Measurements from ENCODE around the gene HMCN2.

DNA sequence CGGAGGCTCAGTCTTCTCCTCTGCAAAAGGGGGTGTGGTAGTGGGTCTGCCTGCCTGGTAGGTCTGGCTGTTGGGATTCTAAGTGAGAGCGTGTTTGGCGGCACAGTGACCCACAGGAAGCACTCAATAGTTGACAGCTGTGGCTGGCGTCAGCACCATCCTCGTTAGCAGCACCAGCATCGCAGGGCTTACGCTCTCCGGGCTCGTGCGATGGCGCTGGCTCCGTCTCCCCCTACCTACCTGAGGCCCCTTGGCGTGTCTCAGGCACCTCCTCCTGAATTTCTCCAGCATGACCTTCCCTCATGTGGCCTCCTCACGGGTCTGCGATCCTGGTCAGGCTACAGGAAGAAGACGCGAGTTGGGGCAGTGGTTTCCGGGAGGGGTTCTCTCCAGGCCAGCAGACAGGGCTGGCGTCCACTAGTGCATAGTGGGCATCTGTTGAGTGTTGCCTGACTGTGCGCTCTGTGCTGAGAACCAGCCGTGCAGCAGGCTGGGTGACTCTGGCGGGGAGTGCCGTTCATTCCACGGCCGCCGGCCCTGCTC, 66.9 kb downstream of the HMCN2 start:
- TF ChIP-seq, protein P1, sequence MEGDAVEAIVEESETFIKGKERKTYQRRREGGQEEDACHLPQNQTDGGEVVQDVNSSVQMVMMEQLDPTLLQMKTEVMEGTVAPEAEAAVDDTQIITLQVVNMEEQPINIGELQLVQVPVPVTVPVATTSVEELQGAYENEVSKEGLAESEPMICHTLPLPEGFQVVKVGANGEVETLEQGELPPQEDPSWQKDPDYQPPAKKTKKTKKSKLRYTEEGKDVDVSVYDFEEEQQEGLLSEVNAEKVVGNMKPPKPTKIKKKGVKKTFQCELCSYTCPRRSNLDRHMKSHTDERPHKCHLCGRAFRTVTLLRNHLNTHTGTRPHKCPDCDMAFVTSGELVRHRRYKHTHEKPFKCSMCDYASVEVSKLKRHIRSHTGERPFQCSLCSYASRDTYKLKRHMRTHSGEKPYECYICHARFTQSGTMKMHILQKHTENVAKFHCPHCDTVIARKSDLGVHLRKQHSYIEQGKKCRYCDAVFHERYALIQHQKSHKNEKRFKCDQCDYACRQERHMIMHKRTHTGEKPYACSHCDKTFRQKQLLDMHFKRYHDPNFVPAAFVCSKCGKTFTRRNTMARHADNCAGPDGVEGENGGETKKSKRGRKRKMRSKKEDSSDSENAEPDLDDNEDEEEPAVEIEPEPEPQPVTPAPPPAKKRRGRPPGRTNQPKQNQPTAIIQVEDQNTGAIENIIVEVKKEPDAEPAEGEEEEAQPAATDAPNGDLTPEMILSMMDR (IDR thresholded peaks at IDR 0.05), result no peak
- no peak for TF ChIP-seq POLR2A (IDR thresholded peaks at IDR 0.05)
